C4-2B (cell line): ENCODE data around the gene SRRD.

ENCODE experiments used
- ZFX ChIP-seq: fragments of 450-650 bp; IDR thresholded peaks from 2 replicates; pipeline ENCODE4 v1.6.1; 2017
- TF ChIP-seq, protein P1 (sequence below): fragments of 450-650 bp; conservative IDR thresholded peaks from 2 replicates; pipeline ENCODE4 v1.5.1; 2017; ENCODE audit warnings: mild to moderate bottlenecking

DNA sequence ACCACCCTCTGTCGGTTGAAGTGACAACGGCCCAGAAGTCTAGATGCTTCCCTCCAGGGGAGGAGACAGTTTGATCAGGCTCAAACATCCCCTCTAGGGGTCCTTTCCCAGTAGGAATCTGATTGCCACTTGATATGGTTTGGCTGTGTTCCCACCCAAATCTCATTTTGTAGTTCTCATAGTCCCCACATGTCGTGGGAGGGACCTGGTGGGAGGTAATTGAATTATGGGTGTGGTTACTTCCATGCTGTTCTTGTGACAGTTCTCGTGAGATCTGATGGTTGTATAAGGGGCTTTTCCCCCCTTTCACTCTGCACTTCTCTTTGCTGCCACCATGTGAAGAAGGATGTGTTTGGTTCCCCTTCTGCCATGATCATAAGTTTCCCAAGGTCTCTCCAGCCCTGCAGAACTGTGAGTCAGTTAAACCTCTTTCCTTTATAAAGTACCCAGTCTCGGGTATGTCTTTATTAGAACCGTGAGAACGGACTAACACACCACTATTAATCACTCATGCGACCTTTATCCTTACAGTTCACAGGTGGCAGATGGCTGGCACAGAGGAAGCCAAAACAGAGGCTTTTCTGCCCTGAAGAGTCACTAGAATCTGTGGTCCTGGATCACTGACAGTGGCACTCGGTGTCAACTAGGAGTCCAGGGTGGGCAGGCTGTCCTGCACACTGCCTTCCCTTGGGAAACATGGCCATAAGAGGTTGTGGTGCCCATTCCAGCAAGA lies 33.1 kb upstream of the SRRD start:
- TF ChIP-seq, protein P1, sequence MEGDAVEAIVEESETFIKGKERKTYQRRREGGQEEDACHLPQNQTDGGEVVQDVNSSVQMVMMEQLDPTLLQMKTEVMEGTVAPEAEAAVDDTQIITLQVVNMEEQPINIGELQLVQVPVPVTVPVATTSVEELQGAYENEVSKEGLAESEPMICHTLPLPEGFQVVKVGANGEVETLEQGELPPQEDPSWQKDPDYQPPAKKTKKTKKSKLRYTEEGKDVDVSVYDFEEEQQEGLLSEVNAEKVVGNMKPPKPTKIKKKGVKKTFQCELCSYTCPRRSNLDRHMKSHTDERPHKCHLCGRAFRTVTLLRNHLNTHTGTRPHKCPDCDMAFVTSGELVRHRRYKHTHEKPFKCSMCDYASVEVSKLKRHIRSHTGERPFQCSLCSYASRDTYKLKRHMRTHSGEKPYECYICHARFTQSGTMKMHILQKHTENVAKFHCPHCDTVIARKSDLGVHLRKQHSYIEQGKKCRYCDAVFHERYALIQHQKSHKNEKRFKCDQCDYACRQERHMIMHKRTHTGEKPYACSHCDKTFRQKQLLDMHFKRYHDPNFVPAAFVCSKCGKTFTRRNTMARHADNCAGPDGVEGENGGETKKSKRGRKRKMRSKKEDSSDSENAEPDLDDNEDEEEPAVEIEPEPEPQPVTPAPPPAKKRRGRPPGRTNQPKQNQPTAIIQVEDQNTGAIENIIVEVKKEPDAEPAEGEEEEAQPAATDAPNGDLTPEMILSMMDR: no peak
- no peak for TF ChIP-seq ZFX
